SK-N-SH treated with all-trans-retinoic acid at 6 μM for 48 hours (cell line): ENCODE data around the gene PRKAG2.
"Not testable (repeated sequence)": the region's sequence is repeated elsewhere in the genome, so short reads cannot be mapped to it uniquely, and the experiment has no call there.

Experiments used
- ATAC-seq: fragments of 200-7000 bp; cut with Tn5 transposase; 3 replicates; pipeline ENCODE4 v1.9.1; 2020; ENCODE audit warnings: mild to moderate bottlenecking, moderate library complexity
- ARNTL ChIP-seq: fragments of 450-650 bp; formaldehyde crosslinking; IDR thresholded peaks from 2 replicates; pipeline ENCODE4 v1.5.0; 2020; ENCODE audit warnings: low read depth, mild to moderate bottlenecking, moderate library complexity, borderline replicate concordance
- BACH2 ChIP-seq: fragments of 250-450 bp; sonication (Bioruptor Pico); IDR thresholded peaks from 2 replicates; pipeline ENCODE4 v1.9.0; 2021; ENCODE audit warnings: mild to moderate bottlenecking, borderline replicate concordance
- CSRNP3 ChIP-seq: fragments of 250-450 bp; sonication (Bioruptor Pico); IDR thresholded peaks from 2 replicates; pipeline ENCODE4 v1.5.1; 2021; ENCODE audit warnings: mild to moderate bottlenecking, moderate library complexity
- ESRRG ChIP-seq: fragments of 250-450 bp; sonication (Bioruptor Pico); IDR thresholded peaks from 2 replicates; pipeline ENCODE4 v1.6.1; 2021; ENCODE audit warnings: mild to moderate bottlenecking
- GLIS3 ChIP-seq: fragments of 250-450 bp; sonication (Bioruptor Pico); IDR thresholded peaks from 2 replicates; pipeline ENCODE4 v1.5.0; 2020; ENCODE audit warnings: mild to moderate bottlenecking, moderate library complexity
- ISL1 ChIP-seq: fragments of 250-450 bp; sonication (Bioruptor Pico); IDR thresholded peaks from 2 replicates; pipeline ENCODE4 v2.1.2; 2022; ENCODE audit warnings: mild to moderate bottlenecking, moderate library complexity
- OSR1 ChIP-seq: fragments of 250-450 bp; sonication (Bioruptor Pico); IDR thresholded peaks from 2 replicates; pipeline ENCODE4 v1.8.0; 2022; ENCODE audit warnings: moderate library complexity, mild to moderate bottlenecking, inconsistent platforms
- PATZ1 ChIP-seq: fragments of 250-450 bp; sonication (Bioruptor Pico); IDR thresholded peaks from 2 replicates; pipeline ENCODE4 v1.8.0; 2020; ENCODE audit warnings: mild to moderate bottlenecking, moderate library complexity, borderline replicate concordance
- POU6F1 ChIP-seq: fragments of 250-450 bp; sonication (Bioruptor Pico); IDR thresholded peaks from 2 replicates; pipeline ENCODE4 v1.8.0; 2021; ENCODE audit warnings: low read depth, mild to moderate bottlenecking, moderate library complexity, borderline replicate concordance
- PPARA ChIP-seq: fragments of 250-450 bp; sonication (Bioruptor Pico); IDR thresholded peaks from 2 replicates; pipeline ENCODE4 v1.5.0; 2020; ENCODE audit warnings: mild to moderate bottlenecking, borderline replicate concordance
- TOX ChIP-seq: fragments of 250-450 bp; sonication (Bioruptor Pico); IDR thresholded peaks from 2 replicates; pipeline ENCODE4 v1.8.0; 2021; ENCODE audit warnings: mild to moderate bottlenecking, moderate library complexity, borderline replicate concordance
- TSHZ2 ChIP-seq: fragments of 250-450 bp; sonication (Bioruptor Pico); IDR thresholded peaks from 2 replicates; pipeline ENCODE4 v1.5.0; 2020; ENCODE audit warnings: mild to moderate bottlenecking, moderate library complexity
- ZNF565 ChIP-seq: fragments of 450-650 bp; formaldehyde crosslinking; conservative IDR thresholded peaks from 2 replicates; pipeline ENCODE4 v1.5.0; 2020; ENCODE audit warnings: low read depth, mild to moderate bottlenecking, moderate library complexity
- ZNF70 ChIP-seq: fragments of 450-650 bp; formaldehyde crosslinking; IDR thresholded peaks from 2 replicates; pipeline ENCODE4 v1.5.0; 2020; ENCODE audit warnings: mild to moderate bottlenecking, moderate library complexity
- ZNF8 ChIP-seq: fragments of 450-650 bp; formaldehyde crosslinking; IDR thresholded peaks from 2 replicates; pipeline ENCODE4 v1.5.0; 2020; ENCODE audit warnings: mild to moderate bottlenecking, moderate library complexity

The PRKAG2 gene

GRCh38 chr7:151844071-151844824 is 32.7 kb downstream of the PRKAG2 start:
- ATAC-seq = no peak; the same call in 2 of the 3 replicates
- TF ChIP-seq ISL1 (CRISPR knock-in tag) = no peak
- no peak for TF ChIP-seq CSRNP3 (CRISPR knock-in tag)

GRCh38 chr7:151843181-151843580 is 33.7 kb downstream of the PRKAG2 start:
- ATAC-seq = no peak
- TF ChIP-seq CSRNP3 (CRISPR knock-in tag) (no peak), PATZ1 (no peak), ZNF565 (CRISPR knock-in tag) (no peak), PPARA (CRISPR knock-in tag) (no peak), OSR1 (CRISPR knock-in tag) (no peak), TSHZ2 (CRISPR knock-in tag) (no peak), ZNF8 (CRISPR knock-in tag) (no peak)

GRCh38 chr7:151841395-151842051 is 35.4 kb downstream of the PRKAG2 start:
- not testable (repeated sequence) for ATAC-seq

- ATAC-seq = no peak
- TF ChIP-seq ARNTL (CRISPR knock-in tag) = no peak
- TF ChIP-seq POU6F1 (CRISPR knock-in tag) = no peak
- TF ChIP-seq ZNF8 (CRISPR knock-in tag) = no peak
- TF ChIP-seq TSHZ2 (CRISPR knock-in tag) = no peak
- no peak for TF ChIP-seq PPARA (CRISPR knock-in tag)
- TF ChIP-seq GLIS3 (CRISPR knock-in tag) = no peak
- TF ChIP-seq BACH2 (CRISPR knock-in tag) = no peak
- TF ChIP-seq CSRNP3 (CRISPR knock-in tag) = no peak
- TF ChIP-seq ESRRG = no peak
- TF ChIP-seq ZNF70 (CRISPR knock-in tag) = no peak
- no peak for TF ChIP-seq PATZ1
- TF ChIP-seq TOX (CRISPR knock-in tag) = no peak
- no peak for TF ChIP-seq OSR1 (CRISPR knock-in tag)
Observed at GRCh38 chr7:151840088-151840910, 36.6 kb downstream of the PRKAG2 start.
